GM23338 (cell line): ENCODE measurements around the gene SPG7. TPM values are rescaled to one million over a fixed set of nuclear protein-coding genes. Genes with fewer than 3 reads are reported as not detected.

Experiments used
- ATAC-seq: fragments of 200-7000 bp; cut with Tn5 transposase; 3 replicates; pipeline ENCODE4 v1.9.1; 2020
- DNase-seq: peaks from one replicate; pipeline ENCODE4 v3.0.0-alpha.2; 2015; ENCODE audit warnings: low spot score
- H2AFZ ChIP-seq: fragments of 200-600 bp; sonication (generic); 2 replicates; pipeline ENCODE4 v1.8.0; 2016; ENCODE audit warnings: antibody characterized with exemption, mild to moderate bottlenecking, moderate library complexity
- H3F3A ChIP-seq: fragments of 200-600 bp; sonication (generic); replicated peaks from 2 replicates; pipeline ENCODE4 v1.8.0; 2017; ENCODE audit warnings: antibody characterized with exemption, mixed run types, low read depth
- H3K27ac ChIP-seq: fragments of 200-600 bp; sonication (generic); 2 replicates; pipeline ENCODE4 v1.6.1; 2016; ENCODE audit warnings: low read depth
- H3K27me3 ChIP-seq: fragments of 200-600 bp; sonication (generic); 2 replicates; pipeline ENCODE4 v1.8.0; 2016; ENCODE audit warnings: mild to moderate bottlenecking, mixed run types, moderate library complexity; ENCODE audit not compliant: insufficient read depth
- H3K36me3 ChIP-seq: fragments of 200-600 bp; sonication (generic); 2 replicates; pipeline ENCODE4 v1.8.0; 2016; ENCODE audit warnings: mild to moderate bottlenecking; ENCODE audit not compliant: insufficient read depth
- H3K4me1 ChIP-seq: fragments of 200-600 bp; sonication (generic); 2 replicates; pipeline ENCODE4 v1.8.0; 2016; ENCODE audit warnings: mild to moderate bottlenecking, moderate library complexity; ENCODE audit not compliant: insufficient read depth
- H3K4me2 ChIP-seq: fragments of 200-600 bp; sonication (generic); 2 replicates; pipeline ENCODE4 v1.7.1; 2017; ENCODE audit warnings: mixed run types
- H3K4me3 ChIP-seq: fragments of 200-600 bp; sonication (generic); 2 replicates; pipeline ENCODE4 v1.6.1; 2016; ENCODE audit warnings: mixed run types
- H3K79me2 ChIP-seq: fragments of 200-600 bp; sonication (generic); replicated peaks from 2 replicates; pipeline ENCODE4 v1.8.0; 2017; ENCODE audit warnings: mild to moderate bottlenecking; ENCODE audit not compliant: insufficient read depth
- H3K9me2 ChIP-seq: fragments of 200-600 bp; sonication (generic); 2 replicates; pipeline ENCODE4 v1.8.0; 2017; ENCODE audit not compliant: insufficient read depth
- H4K20me1 ChIP-seq: fragments of 200-600 bp; sonication (generic); replicated peaks from 2 replicates; pipeline ENCODE4 v1.8.0; 2017; ENCODE audit warnings: mild to moderate bottlenecking; ENCODE audit not compliant: insufficient read depth
- H3K27ac Mint-ChIP-seq: 2 replicates; pipeline ENCODE4 v1.8.0; 2020; ENCODE audit warnings: inconsistent platforms, mild to moderate bottlenecking, moderate library complexity, mixed read lengths
- H3K27me3 Mint-ChIP-seq: 3 replicates; pipeline ENCODE4 v1.8.0; 2022; ENCODE audit warnings: low read depth, mild to moderate bottlenecking, moderate library complexity, mixed read lengths, inconsistent platforms; ENCODE audit not compliant: insufficient read depth, poor library complexity
- H3K36me3 Mint-ChIP-seq: 3 replicates; pipeline ENCODE4 v1.8.0; 2021; ENCODE audit warnings: low read depth, mild to moderate bottlenecking, inconsistent platforms, moderate library complexity, mixed read lengths
- H3K4me1 Mint-ChIP-seq: 3 replicates; pipeline ENCODE4 v1.8.0; 2020; ENCODE audit warnings: mild to moderate bottlenecking, inconsistent platforms, mixed read lengths
- H3K4me3 Mint-ChIP-seq: 3 replicates; pipeline ENCODE4 v1.8.0; 2021; ENCODE audit warnings: moderate library complexity, mild to moderate bottlenecking, inconsistent platforms, mixed read lengths
- H3K9me3 Mint-ChIP-seq: 3 replicates; pipeline ENCODE4 v1.8.0; 2020; ENCODE audit warnings: moderate library complexity, mild to moderate bottlenecking, inconsistent platforms, mixed read lengths
- CREB1 ChIP-seq: fragments of 250-450 bp; sonication (Bioruptor Pico); IDR thresholded peaks from 2 replicates; pipeline ENCODE4 v1.5.0; 2020; ENCODE audit warnings: low read depth, mild to moderate bottlenecking, moderate library complexity
- EZH2 ChIP-seq: fragments of 200-600 bp; sonication (generic); IDR thresholded peaks from one replicate; pipeline ENCODE4 v1.8.0; 2017; ENCODE audit warnings: antibody characterized with exemption, mild to moderate bottlenecking, low read depth; ENCODE audit not compliant: unreplicated experiment
- EZH2phosphoT487 ChIP-seq: fragments of 200-600 bp; sonication (generic); IDR thresholded peaks from one replicate; pipeline ENCODE4 v1.8.1; 2018; ENCODE audit warnings: antibody characterized with exemption; ENCODE audit not compliant: unreplicated experiment
- JUNB ChIP-seq: IDR thresholded peaks from one replicate; pipeline ENCODE4 v1.6.1; 2016; ENCODE audit warnings: antibody characterized with exemption; ENCODE audit not compliant: unreplicated experiment
- NANOG ChIP-seq: IDR thresholded peaks from 2 replicates; pipeline ENCODE4 v1.6.1; 2016; ENCODE audit warnings: antibody characterized with exemption, borderline replicate concordance
- POLR2AphosphoS5 ChIP-seq: IDR thresholded peaks from 2 replicates; pipeline ENCODE4 v1.6.1; 2016; ENCODE audit warnings: antibody characterized with exemption, low read depth
- STAT1 ChIP-seq: IDR thresholded peaks from one replicate; pipeline ENCODE4 v1.6.1; 2016; ENCODE audit warnings: antibody characterized with exemption; ENCODE audit not compliant: unreplicated experiment
- ZNF114 ChIP-seq: fragments of 250-450 bp; sonication (Bioruptor Pico); IDR thresholded peaks from 2 replicates; pipeline ENCODE4 v1.5.0; 2020; ENCODE audit warnings: mild to moderate bottlenecking, moderate library complexity
- ZNF331 ChIP-seq: fragments of 250-450 bp; sonication (Bioruptor Pico); IDR thresholded peaks from 2 replicates; pipeline ENCODE4 v1.5.0; 2020; ENCODE audit warnings: low read depth, mild to moderate bottlenecking, moderate library complexity
- polyA plus RNA-seq: library from polyadenylated mRNA; unstranded; fragments of >200 nt; fragmentation: Nextera tagmentation; extraction: Ambion mirVana; gene quantifications from 2 replicates; pipeline ENCODE4 v1.2.1, GENCODE V29; 2016
- total RNA-seq: library from RNA; depleted of rRNA; stranded (reverse); fragments of >200 nt; shearing (Covaris generic); gene quantifications from 2 replicates; pipeline ENCODE4 v1.2.3, GENCODE V29; 2014
- TF ChIP-seq, protein P1 (sequence below): IDR thresholded peaks from 2 replicates; pipeline ENCODE4 v1.6.1; 2016; ENCODE audit warnings: antibody characterized with exemption
- TF ChIP-seq, protein P2 (sequence below), 2 experiments: fragments of 200-600 bp in 1 of 2; sonication (generic) in 1 of 2; conservative IDR thresholded peaks; 2 replicates each; pipeline versions ENCODE4 v1.5.1 to v1.6.1; 2016 to 2017; ENCODE audit warnings: antibody characterized with exemption in 2 of 2, low read depth in 2 of 2, mild to moderate bottlenecking in 2 of 2, moderate library complexity in 1 of 2
- TF ChIP-seq, protein P3 (sequence below): IDR thresholded peaks from one replicate; pipeline ENCODE4 v1.6.1; 2018; ENCODE audit warnings: antibody characterized with exemption; ENCODE audit not compliant: unreplicated experiment
- TF ChIP-seq, protein P4 (sequence below): fragments of 250-450 bp; sonication (Bioruptor Pico); IDR thresholded peaks from 2 replicates; pipeline ENCODE4 v1.5.0; 2020; ENCODE audit warnings: mild to moderate bottlenecking, moderate library complexity

SPG7 gene
- total and polyA plus RNA-seq, 2 experiments from 2014 or later: 77.1 to 267 TPM

DNA sequence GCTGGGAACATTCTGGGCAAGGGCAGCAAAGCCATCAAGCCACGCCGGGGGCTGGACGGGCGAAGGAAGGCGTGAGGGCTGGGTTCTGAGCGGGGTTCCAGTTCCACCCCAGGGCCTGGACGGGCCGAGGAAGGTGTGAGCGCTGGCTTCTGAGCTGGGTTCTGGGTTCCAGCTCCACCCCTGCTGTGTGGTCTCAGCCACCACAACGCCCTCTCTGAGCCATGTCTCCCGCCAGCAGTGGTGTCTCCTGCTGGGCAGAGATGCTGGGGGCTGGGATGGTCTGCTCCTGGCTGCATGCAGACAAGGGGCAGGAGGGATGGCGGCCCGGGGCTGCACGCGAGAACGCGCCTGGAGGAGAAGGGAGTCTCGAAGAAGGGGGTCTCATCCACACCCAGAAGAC, 63.4 kb downstream of the SPG7 start:
- H3K4me1 Mint-ChIP-seq: peaks cover 3% of the 10 kb centered on the region
- DNase-seq (no peak), ATAC-seq (no peak)
- no peaks in the 10 kb centered on the region for H3K36me3 Mint-ChIP-seq
- no peaks in the 10 kb centered on the region for H3K9me2 ChIP-seq
- no peak overlapping the region for H3K27ac ChIP-seq
- H3F3A ChIP-seq: peaks cover 2% of the 10 kb centered on the region; the same call in 1 of the 2 replicates
- no peak overlapping the region for H3K4me3 ChIP-seq
- H3K4me3 Mint-ChIP-seq: no peak overlapping the region
- TF ChIP-seq EZH2phosphoT487: no peak
- no peak for TF ChIP-seq ZNF331 (CRISPR knock-in tag)
- TF ChIP-seq, protein P1, sequence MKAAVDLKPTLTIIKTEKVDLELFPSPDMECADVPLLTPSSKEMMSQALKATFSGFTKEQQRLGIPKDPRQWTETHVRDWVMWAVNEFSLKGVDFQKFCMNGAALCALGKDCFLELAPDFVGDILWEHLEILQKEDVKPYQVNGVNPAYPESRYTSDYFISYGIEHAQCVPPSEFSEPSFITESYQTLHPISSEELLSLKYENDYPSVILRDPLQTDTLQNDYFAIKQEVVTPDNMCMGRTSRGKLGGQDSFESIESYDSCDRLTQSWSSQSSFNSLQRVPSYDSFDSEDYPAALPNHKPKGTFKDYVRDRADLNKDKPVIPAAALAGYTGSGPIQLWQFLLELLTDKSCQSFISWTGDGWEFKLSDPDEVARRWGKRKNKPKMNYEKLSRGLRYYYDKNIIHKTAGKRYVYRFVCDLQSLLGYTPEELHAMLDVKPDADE: no peak
- TF ChIP-seq NANOG: no peak
- no peak for TF ChIP-seq STAT1
- TF ChIP-seq, protein P2, sequence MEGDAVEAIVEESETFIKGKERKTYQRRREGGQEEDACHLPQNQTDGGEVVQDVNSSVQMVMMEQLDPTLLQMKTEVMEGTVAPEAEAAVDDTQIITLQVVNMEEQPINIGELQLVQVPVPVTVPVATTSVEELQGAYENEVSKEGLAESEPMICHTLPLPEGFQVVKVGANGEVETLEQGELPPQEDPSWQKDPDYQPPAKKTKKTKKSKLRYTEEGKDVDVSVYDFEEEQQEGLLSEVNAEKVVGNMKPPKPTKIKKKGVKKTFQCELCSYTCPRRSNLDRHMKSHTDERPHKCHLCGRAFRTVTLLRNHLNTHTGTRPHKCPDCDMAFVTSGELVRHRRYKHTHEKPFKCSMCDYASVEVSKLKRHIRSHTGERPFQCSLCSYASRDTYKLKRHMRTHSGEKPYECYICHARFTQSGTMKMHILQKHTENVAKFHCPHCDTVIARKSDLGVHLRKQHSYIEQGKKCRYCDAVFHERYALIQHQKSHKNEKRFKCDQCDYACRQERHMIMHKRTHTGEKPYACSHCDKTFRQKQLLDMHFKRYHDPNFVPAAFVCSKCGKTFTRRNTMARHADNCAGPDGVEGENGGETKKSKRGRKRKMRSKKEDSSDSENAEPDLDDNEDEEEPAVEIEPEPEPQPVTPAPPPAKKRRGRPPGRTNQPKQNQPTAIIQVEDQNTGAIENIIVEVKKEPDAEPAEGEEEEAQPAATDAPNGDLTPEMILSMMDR (conservative IDR thresholded peaks at IDR 0.05; ENCODE audit: low read depth in 2 of 2): no peak
- TF ChIP-seq POLR2AphosphoS5: no peak
- no peak for TF ChIP-seq ZNF114
- TF ChIP-seq JUNB: no peak
- TF ChIP-seq, protein P3, sequence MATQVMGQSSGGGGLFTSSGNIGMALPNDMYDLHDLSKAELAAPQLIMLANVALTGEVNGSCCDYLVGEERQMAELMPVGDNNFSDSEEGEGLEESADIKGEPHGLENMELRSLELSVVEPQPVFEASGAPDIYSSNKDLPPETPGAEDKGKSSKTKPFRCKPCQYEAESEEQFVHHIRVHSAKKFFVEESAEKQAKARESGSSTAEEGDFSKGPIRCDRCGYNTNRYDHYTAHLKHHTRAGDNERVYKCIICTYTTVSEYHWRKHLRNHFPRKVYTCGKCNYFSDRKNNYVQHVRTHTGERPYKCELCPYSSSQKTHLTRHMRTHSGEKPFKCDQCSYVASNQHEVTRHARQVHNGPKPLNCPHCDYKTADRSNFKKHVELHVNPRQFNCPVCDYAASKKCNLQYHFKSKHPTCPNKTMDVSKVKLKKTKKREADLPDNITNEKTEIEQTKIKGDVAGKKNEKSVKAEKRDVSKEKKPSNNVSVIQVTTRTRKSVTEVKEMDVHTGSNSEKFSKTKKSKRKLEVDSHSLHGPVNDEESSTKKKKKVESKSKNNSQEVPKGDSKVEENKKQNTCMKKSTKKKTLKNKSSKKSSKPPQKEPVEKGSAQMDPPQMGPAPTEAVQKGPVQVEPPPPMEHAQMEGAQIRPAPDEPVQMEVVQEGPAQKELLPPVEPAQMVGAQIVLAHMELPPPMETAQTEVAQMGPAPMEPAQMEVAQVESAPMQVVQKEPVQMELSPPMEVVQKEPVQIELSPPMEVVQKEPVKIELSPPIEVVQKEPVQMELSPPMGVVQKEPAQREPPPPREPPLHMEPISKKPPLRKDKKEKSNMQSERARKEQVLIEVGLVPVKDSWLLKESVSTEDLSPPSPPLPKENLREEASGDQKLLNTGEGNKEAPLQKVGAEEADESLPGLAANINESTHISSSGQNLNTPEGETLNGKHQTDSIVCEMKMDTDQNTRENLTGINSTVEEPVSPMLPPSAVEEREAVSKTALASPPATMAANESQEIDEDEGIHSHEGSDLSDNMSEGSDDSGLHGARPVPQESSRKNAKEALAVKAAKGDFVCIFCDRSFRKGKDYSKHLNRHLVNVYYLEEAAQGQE: no peak
- TF ChIP-seq CREB1 (CRISPR knock-in tag): no peak
- no peak for TF ChIP-seq EZH2
- TF ChIP-seq, protein P4, sequence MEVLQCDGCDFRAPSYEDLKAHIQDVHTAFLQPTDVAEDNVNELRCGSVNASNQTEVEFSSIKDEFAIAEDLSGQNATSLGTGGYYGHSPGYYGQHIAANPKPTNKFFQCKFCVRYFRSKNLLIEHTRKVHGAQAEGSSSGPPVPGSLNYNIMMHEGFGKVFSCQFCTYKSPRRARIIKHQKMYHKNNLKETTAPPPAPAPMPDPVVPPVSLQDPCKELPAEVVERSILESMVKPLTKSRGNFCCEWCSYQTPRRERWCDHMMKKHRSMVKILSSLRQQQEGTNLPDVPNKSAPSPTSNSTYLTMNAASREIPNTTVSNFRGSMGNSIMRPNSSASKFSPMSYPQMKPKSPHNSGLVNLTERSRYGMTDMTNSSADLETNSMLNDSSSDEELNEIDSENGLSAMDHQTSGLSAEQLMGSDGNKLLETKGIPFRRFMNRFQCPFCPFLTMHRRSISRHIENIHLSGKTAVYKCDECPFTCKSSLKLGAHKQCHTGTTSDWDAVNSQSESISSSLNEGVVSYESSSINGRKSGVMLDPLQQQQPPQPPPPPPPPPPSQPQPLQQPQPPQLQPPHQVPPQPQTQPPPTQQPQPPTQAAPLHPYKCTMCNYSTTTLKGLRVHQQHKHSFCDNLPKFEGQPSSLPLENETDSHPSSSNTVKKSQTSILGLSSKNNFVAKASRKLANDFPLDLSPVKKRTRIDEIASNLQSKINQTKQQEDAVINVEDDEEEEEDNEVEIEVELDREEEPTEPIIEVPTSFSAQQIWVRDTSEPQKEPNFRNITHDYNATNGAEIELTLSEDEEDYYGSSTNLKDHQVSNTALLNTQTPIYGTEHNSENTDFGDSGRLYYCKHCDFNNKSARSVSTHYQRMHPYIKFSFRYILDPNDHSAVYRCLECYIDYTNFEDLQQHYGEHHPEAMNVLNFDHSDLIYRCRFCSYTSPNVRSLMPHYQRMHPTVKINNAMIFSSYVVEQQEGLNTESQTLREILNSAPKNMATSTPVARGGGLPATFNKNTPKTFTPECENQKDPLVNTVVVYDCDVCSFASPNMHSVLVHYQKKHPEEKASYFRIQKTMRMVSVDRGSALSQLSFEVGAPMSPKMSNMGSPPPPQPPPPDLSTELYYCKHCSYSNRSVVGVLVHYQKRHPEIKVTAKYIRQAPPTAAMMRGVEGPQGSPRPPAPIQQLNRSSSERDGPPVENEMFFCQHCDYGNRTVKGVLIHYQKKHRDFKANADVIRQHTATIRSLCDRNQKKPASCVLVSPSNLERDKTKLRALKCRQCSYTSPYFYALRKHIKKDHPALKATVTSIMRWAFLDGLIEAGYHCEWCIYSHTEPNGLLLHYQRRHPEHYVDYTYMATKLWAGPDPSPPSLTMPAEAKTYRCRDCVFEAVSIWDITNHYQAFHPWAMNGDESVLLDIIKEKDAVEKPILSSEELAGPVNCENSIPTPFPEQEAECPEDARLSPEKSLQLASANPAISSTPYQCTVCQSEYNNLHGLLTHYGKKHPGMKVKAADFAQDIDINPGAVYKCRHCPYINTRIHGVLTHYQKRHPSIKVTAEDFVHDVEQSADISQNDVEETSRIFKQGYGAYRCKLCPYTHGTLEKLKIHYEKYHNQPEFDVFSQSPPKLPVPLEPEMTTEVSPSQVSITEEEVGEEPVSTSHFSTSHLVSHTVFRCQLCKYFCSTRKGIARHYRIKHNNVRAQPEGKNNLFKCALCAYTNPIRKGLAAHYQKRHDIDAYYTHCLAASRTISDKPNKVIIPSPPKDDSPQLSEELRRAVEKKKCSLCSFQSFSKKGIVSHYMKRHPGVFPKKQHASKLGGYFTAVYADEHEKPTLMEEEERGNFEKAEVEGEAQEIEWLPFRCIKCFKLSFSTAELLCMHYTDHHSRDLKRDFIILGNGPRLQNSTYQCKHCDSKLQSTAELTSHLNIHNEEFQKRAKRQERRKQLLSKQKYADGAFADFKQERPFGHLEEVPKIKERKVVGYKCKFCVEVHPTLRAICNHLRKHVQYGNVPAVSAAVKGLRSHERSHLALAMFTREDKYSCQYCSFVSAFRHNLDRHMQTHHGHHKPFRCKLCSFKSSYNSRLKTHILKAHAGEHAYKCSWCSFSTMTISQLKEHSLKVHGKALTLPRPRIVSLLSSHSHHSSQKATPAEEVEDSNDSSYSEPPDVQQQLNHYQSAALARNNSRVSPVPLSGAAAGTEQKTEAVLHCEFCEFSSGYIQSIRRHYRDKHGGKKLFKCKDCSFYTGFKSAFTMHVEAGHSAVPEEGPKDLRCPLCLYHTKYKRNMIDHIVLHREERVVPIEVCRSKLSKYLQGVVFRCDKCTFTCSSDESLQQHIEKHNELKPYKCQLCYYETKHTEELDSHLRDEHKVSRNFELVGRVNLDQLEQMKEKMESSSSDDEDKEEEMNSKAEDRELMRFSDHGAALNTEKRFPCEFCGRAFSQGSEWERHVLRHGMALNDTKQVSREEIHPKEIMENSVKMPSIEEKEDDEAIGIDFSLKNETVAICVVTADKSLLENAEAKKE (CRISPR knock-in tag): no peak
- H3K27ac Mint-ChIP-seq: no peak overlapping the region
- H4K20me1 ChIP-seq: no peaks in the 10 kb centered on the region
- H3K9me3 Mint-ChIP-seq: no peaks in the 10 kb centered on the region
- no peak overlapping the region for H3K4me2 ChIP-seq
- peaks cover 21% of the 10 kb centered on the region for H3K27me3 Mint-ChIP-seq
- H3K27me3 ChIP-seq: peaks cover 19% of the 10 kb centered on the region
- peaks cover 5% of the 10 kb centered on the region; the same call in 1 of the 2 replicates for H3K4me1 ChIP-seq
- no peaks in the 10 kb centered on the region for H3K36me3 ChIP-seq
- H2AFZ ChIP-seq: no peak overlapping the region
- H3K79me2 ChIP-seq: no peaks in the 10 kb centered on the region
